Activated CD4-positive, alpha-beta T cell treated with anti-CD3 and anti-CD28 coated beads, Interleukin-2, amount 10 ng/mL, durations not matched to agents 7 days and 5 days (primary cell): ENCODE results near the gene DSCAML1. TPM values are rescaled to one million over a fixed set of nuclear protein-coding genes. Genes with fewer than 3 reads are reported as not detected.

Experiments
- CTCF ChIA-PET: fragments of 350-600 bp; sonication (Branson Sonifier 250); formaldehyde crosslinking; loops from one replicate; lab custom pipeline; 2021; ENCODE audit warnings: antibody characterized with exemption; lab: Charles Lee
- POLR2A ChIA-PET: fragments of 350-600 bp; sonication (Branson Sonifier 250); formaldehyde crosslinking; loops from one replicate; lab custom pipeline; 2021; ENCODE audit warnings: antibody characterized with exemption; lab: Charles Lee
- DNase-seq: peaks from one replicate; pipeline ENCODE4 v3.0.0-alpha.2; 2020
- H3K27ac Mint-ChIP-seq: one replicate; pipeline ENCODE4 v1.8.0; 2021; ENCODE audit warnings: mild to moderate bottlenecking, moderate library complexity, mixed read lengths
- H3K27me3 Mint-ChIP-seq: one replicate; pipeline ENCODE4 v1.8.0; 2021; ENCODE audit warnings: mixed read lengths
- H3K36me3 Mint-ChIP-seq: one replicate; pipeline ENCODE4 v1.8.0; 2021; ENCODE audit warnings: low read depth, mixed read lengths
- H3K4me1 Mint-ChIP-seq: one replicate; pipeline ENCODE4 v1.8.0; 2021; ENCODE audit warnings: mixed read lengths
- H3K4me3 Mint-ChIP-seq: one replicate; pipeline ENCODE4 v1.8.0; 2021; ENCODE audit warnings: mild to moderate bottlenecking, moderate library complexity, mixed read lengths
- H3K9me3 Mint-ChIP-seq: one replicate; pipeline ENCODE4 v1.8.0; 2021; ENCODE audit warnings: mixed read lengths
- total RNA-seq, 2 experiments: library from RNA; stranded (reverse); gene quantifications; one replicate each; pipeline ENCODE4 v1.2.3, GENCODE V29; 2021

The DSCAML1 gene
- total RNA-seq, 2 experiments from 2014 or later, result 0.02 to 0.25 TPM

DNA sequence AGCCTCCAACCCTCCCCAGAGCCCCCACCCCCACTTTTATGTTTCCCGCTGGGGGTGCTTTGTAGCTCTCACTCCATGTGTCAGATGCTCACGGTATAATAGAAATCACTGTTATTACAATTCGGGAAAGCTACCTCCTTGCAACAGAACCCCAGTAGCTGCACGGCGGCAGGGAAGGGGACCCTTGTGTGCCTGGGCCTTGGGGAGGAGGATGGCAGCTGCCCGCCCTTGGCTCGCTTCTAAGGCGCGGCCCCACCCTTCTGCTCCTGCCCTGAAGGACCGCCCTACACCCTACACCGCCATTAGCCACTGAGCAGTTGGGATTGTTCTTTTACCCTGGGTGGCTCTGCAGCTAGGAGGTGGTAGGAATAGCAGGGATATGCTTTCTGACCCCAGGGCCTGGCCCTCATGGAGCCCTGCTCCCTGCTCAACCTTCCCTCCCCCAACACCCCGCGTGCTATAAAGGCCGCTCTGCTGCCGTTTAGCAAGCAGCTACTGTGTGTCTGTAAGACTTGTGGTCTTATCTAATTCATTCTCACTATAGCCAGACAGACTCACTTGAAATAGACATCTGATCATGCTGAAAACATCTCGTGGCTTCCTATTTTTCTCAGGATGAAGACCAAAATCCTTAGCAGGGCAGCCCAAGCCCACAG lies 249.7 kb downstream of the DSCAML1 start:
- H3K36me3 Mint-ChIP-seq, result no peaks in the 10 kb centered on the region
- H3K4me1 Mint-ChIP-seq, result no peaks in the 10 kb centered on the region
- no peak overlapping the region for H3K27ac Mint-ChIP-seq
- no peak for DNase-seq
- H3K4me3 Mint-ChIP-seq, result no peak overlapping the region
- no peaks in the 10 kb centered on the region for H3K9me3 Mint-ChIP-seq
- ChIA-PET CTCF (no interaction called here), POLR2A (no interaction called here)
- peaks cover 2% of the 10 kb centered on the region for H3K27me3 Mint-ChIP-seq

GRCh38 chr11:117546431-117547194 lies 250.4 kb downstream of the DSCAML1 start:
- POLR2A ChIA-PET, result interaction anchor here (0.5 kb wide), 1 partner anchor 361 kb away, joined by 3 read pairs; no protein-coding TSS in a partner anchor
- Mint-ChIP-seq H3K4me1 (no peaks in the 10 kb centered on the region), H3K27me3 (peaks cover 2% of the 10 kb centered on the region), H3K36me3 (no peaks in the 10 kb centered on the region), H3K27ac (no peak overlapping the region), H3K4me3 (no peak overlapping the region), H3K9me3 (no peaks in the 10 kb centered on the region)
- CTCF ChIA-PET, result no interaction called here
- DNase-seq, result no peak

- CTCF ChIA-PET, result no interaction called here
- POLR2A ChIA-PET, result interaction anchor here (0.5 kb wide), 1 partner anchor 361 kb away, joined by 3 read pairs; no protein-coding TSS in a partner anchor
- no peaks in the 10 kb centered on the region for H3K4me1 Mint-ChIP-seq
These were observed 251.3 kb downstream of the DSCAML1 start for GRCh38 chr11:117545706-117546105.

GRCh38 chr11:117544130-117544800 lies 252.8 kb downstream of the DSCAML1 start:
- CTCF ChIA-PET, result no interaction called here
- Mint-ChIP-seq H3K4me1 (no peaks in the 10 kb centered on the region), H3K27ac (no peak overlapping the region), H3K4me3 (no peak overlapping the region), H3K9me3 (no peaks in the 10 kb centered on the region), H3K27me3 (no peaks in the 10 kb centered on the region), H3K36me3 (no peaks in the 10 kb centered on the region)
- POLR2A ChIA-PET, result no interaction called here
- no peak for DNase-seq

More at GRCh38 chr11:117545706-117546105, 251.3 kb downstream of the DSCAML1 start:
- Mint-ChIP-seq H3K9me3 (no peaks in the 10 kb centered on the region), H3K27me3 (peaks cover 2% of the 10 kb centered on the region), H3K36me3 (no peaks in the 10 kb centered on the region), H3K27ac (no peak overlapping the region), H3K4me3 (no peak overlapping the region)
- no peak for DNase-seq

DNA sequence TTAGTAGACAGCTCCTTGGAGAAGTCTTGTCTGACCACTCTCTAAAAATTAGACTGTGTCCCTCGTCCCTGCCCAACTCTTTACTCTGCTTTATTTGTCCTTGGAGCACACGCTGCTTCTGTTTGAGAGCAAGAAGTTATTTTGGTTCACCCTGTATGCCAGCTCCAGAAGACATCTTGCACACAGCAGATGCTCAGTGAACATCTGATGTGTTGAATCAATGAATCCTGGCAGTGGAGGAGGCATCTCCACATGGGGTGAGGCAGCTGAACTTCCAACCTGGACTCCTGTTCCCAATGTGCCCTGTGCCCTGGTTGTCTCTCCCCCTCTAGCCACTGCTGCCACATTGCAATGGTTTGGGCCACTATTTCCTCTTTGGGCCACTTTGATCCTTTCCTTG lies 255.8 kb downstream of the DSCAML1 start:
- no peaks in the 10 kb centered on the region for H3K27me3 Mint-ChIP-seq
- no peak overlapping the region for H3K4me3 Mint-ChIP-seq
- H3K4me1 Mint-ChIP-seq, result no peaks in the 10 kb centered on the region
- POLR2A ChIA-PET, result no interaction called here
- H3K9me3 Mint-ChIP-seq, result no peaks in the 10 kb centered on the region
- CTCF ChIA-PET, result no interaction called here
- H3K27ac Mint-ChIP-seq, result no peak overlapping the region
- no peaks in the 10 kb centered on the region for H3K36me3 Mint-ChIP-seq
- DNase-seq, result no peak

- Mint-ChIP-seq H3K4me3 (no peak overlapping the region), H3K9me3 (no peaks in the 10 kb centered on the region), H3K4me1 (no peaks in the 10 kb centered on the region), H3K27ac (no peak overlapping the region), H3K27me3 (no peaks in the 10 kb centered on the region), H3K36me3 (no peaks in the 10 kb centered on the region)
- POLR2A ChIA-PET, result no interaction called here
- CTCF ChIA-PET, result interaction anchor here (1.0 kb wide), 2 partner anchors 127 to 279 kb away, joined by 3 to 4 read pairs; no protein-coding TSS in a partner anchor
- no peak for DNase-seq
These were observed 258.5 kb downstream of the DSCAML1 start for GRCh38 chr11:117538263-117539135.

GRCh38 chr11:117535850-117536411 lies 261.1 kb downstream of the DSCAML1 start:
- H3K4me3 Mint-ChIP-seq, result no peak overlapping the region
- H3K36me3 Mint-ChIP-seq, result no peaks in the 10 kb centered on the region
- no peak overlapping the region for H3K27ac Mint-ChIP-seq
- H3K4me1 Mint-ChIP-seq, result no peaks in the 10 kb centered on the region
- H3K27me3 Mint-ChIP-seq, result no peaks in the 10 kb centered on the region
- no peak for DNase-seq
- no peaks in the 10 kb centered on the region for H3K9me3 Mint-ChIP-seq
- CTCF ChIA-PET, result interaction anchor here (0.8 to 1.6 kb wide), 2 partner anchors 8 to 959 kb away, joined by 3 read pairs; no protein-coding TSS in a partner anchor
- POLR2A ChIA-PET, result no interaction called here

GRCh38 chr11:117535201-117535849 lies 261.7 kb downstream of the DSCAML1 start:
- Mint-ChIP-seq H3K9me3 (no peaks in the 10 kb centered on the region), H3K27me3 (no peaks in the 10 kb centered on the region), H3K27ac (no peak overlapping the region), H3K4me3 (no peak overlapping the region), H3K36me3 (no peaks in the 10 kb centered on the region), H3K4me1 (no peaks in the 10 kb centered on the region)
- CTCF ChIA-PET, result interaction anchor here (0.8 kb wide), 1 partner anchor 958 kb away, joined by 3 read pairs; no protein-coding TSS in a partner anchor
- no peak for DNase-seq
- POLR2A ChIA-PET, result no interaction called here

DNA sequence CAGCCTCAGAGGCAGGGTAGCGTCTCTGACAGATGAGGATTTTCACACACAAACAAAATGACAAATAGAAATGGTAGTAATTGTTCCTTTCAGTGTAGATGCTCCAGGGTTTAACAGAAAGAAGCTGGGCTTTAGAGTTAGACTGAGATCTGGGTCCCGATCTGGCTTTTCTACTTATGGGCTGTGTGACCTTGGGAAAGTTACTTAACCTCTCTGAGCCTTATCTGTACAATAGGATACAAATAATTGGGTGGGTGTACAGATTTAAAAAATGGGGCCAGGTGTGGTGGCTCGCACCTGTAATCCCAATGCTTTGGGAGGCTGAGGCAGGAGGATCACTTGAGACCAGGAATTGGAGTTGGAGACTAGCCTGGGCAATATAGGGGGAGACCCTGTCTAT lies 264.4 kb downstream of the DSCAML1 start:
- CTCF ChIA-PET, result no interaction called here
- H3K9me3 Mint-ChIP-seq, result no peaks in the 10 kb centered on the region

DNA sequence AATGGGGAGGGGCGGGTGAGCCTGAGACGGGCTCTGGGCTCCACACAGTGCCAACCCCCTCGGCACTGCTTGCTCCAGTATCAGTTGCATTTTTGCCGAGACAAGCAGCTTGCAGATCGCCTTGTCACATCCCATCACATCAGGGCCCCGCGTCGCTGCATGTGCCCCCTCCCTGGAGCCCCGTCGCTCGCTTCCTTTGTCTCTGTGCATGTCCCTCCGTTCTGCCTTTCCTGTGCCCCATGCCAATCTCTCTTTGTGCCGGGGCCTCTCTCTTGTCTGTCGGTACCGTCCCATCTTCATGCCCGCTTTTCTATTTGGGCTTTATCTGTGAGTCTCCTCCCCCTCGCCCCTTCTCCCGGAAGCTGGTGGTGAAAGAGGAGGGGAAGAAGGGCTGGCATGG lies 267.2 kb downstream of the DSCAML1 start:
- Mint-ChIP-seq H3K27ac (no peak overlapping the region), H3K36me3 (no peaks in the 10 kb centered on the region), H3K4me3 (no peak overlapping the region), H3K4me1 (peaks cover 2% of the 10 kb centered on the region), H3K9me3 (no peaks in the 10 kb centered on the region), H3K27me3 (no peaks in the 10 kb centered on the region)
- ChIA-PET CTCF (interaction anchor here (0.6 kb wide), 1 partner anchor 485 kb away, joined by 4 read pairs; no protein-coding TSS in a partner anchor), POLR2A (no interaction called here)
- DNase-seq, result no peak

More for the DNA sequence above, 264.4 kb downstream of the DSCAML1 start:
- Mint-ChIP-seq H3K4me1 (peaks cover 2% of the 10 kb centered on the region), H3K27ac (no peak overlapping the region), H3K4me3 (no peak overlapping the region), H3K27me3 (no peaks in the 10 kb centered on the region), H3K36me3 (no peaks in the 10 kb centered on the region)
- no peak for DNase-seq
- POLR2A ChIA-PET, result no interaction called here

- Mint-ChIP-seq H3K27ac (no peak overlapping the region), H3K4me1 (peaks cover 2% of the 10 kb centered on the region), H3K27me3 (no peaks in the 10 kb centered on the region), H3K9me3 (no peaks in the 10 kb centered on the region), H3K36me3 (no peaks in the 10 kb centered on the region), H3K4me3 (no peak overlapping the region)
- ChIA-PET POLR2A (no interaction called here), CTCF (interaction anchor here (1.0 to 1.2 kb wide), 2 partner anchors 9 to 69 kb away, joined by 3 read pairs; no protein-coding TSS in a partner anchor)
- DNase-seq, result no peak
These were observed 268.8 kb downstream of the DSCAML1 start for GRCh38 chr11:117528097-117528721.
